ENCODE data around the gene USP15. TPM values are rescaled to one million over a fixed set of nuclear protein-coding genes. Genes with fewer than 3 reads are reported as not detected.

USP15 gene
- total RNA-seq, 4 donors from 2014 or later: 55.8 to 90.8 (median 67.2) TPM

DNA sequence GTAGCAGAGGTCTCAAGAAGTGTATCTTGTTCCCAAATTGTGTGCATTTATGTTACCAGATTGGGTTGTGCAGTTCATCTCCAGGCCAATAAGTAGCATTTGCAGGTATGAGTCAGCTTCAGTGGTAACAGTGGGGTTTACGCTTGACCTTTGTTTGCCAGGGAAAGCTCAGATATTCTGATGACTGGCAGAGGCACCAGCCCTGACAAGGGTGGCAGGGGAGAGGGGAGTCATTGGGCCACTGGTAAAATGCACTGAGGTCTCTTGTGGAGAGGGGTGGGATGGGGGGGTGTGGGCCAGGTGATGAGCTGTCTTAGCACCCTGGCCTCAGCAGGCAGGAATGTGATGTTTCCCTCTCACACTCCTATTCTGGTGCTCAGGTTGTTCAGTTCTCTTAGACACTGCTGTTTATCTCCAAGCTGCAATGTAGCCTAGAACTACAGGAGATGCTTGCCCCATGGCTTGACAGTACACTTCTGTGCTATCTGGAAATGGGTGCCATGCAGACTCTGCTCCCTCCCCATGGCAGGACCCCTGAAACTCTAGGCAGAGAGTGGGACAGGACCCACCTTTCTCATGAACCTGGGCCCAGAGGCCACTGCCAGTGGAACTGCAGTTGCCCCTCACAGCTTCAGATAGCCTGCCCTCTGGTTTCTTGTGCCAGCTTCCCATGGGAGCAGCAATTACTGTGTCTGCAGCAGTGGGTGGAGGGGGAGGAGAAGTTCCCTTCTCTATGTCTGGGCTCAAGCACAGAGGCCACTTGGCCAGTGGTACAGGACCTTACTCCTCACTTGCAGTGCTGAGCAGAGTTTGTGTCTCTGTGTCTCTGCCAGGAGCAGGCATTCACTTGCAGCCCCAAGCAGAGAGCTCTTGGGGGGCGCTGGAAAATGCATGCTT lies 31.9 kb downstream of the USP15 start:
- no peak for TF ChIP-seq POLR2A (IDR thresholded peaks at IDR 0.05)
- TF ChIP-seq, protein P1, sequence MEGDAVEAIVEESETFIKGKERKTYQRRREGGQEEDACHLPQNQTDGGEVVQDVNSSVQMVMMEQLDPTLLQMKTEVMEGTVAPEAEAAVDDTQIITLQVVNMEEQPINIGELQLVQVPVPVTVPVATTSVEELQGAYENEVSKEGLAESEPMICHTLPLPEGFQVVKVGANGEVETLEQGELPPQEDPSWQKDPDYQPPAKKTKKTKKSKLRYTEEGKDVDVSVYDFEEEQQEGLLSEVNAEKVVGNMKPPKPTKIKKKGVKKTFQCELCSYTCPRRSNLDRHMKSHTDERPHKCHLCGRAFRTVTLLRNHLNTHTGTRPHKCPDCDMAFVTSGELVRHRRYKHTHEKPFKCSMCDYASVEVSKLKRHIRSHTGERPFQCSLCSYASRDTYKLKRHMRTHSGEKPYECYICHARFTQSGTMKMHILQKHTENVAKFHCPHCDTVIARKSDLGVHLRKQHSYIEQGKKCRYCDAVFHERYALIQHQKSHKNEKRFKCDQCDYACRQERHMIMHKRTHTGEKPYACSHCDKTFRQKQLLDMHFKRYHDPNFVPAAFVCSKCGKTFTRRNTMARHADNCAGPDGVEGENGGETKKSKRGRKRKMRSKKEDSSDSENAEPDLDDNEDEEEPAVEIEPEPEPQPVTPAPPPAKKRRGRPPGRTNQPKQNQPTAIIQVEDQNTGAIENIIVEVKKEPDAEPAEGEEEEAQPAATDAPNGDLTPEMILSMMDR (IDR thresholded peaks at IDR 0.05): no peak
- DNase-seq (ENCODE audit: low spot score in 2 of 2): no peak
- 65 to 92% methylated on average over 2 of the region's 2 CpGs for WGBS, 2 donors
- intact Hi-C loops (cut with DNase I; ENCODE audit: low total_unique reads): no loop called here
- no peak overlapping the region for H3K4me3 ChIP-seq (ENCODE audit: low read depth, poor library complexity, severe bottlenecking)

DNA sequence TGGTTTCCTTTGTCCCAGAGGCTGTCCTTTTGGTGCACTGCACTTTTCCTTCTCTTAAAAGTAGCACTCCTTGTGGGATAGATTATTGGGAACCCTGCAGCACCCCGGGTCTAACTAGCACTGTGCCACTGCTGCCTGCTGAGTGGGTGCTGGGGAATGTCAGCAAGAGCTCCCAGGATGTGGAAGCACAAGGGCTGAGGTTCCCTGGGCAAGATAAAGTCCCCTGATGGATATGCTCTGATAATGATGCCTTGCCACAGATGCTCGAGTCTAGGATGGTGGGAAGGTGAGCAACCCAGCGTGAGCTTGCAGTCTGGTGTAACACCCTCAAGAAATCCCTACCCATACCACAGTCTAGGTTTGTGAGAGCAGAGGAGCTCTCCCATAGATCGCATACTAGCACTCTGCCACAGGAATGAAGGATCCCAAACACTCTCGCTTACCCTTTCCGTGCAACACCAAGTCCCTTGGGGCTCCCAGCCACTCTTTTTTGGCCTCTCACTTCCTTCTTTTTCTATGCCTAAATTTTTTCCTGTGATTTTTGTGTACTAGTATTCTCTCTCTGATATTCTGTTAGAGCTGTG lies 32.6 kb downstream of the USP15 start:
- intact Hi-C loops (cut with DNase I; ENCODE audit: low total_unique reads): no loop called here

DNA sequence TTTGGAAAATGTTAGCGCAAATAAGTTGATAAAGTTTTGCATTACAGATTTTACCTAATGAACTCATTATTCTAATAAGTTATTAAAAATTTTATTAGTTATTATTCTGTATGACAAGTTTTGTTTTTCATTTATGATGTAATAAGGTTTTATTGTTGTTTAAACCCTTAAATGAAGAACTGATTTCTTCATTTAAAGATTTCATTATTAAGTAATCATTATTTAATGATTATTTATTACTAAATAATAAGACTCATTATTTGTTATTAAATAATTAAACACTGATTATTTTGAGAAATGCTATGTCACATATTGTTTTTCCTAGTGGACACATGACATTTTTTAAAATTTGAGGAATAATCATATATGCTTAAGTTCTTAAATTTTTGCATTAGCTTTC lies 34.2 kb downstream of the USP15 start:
- intact Hi-C loops (cut with DNase I; ENCODE audit: low total_unique reads): no loop called here
- DNase-seq (ENCODE audit: low spot score in 2 of 2): no peak
- H3K4me3 ChIP-seq (ENCODE audit: low read depth, poor library complexity, severe bottlenecking): no peak overlapping the region
- no peak for TF ChIP-seq POLR2A (IDR thresholded peaks at IDR 0.05)
- TF ChIP-seq, protein P1 (IDR thresholded peaks at IDR 0.05): no peak
- 96 to 100% methylated on average over 1 of the region's 1 CpG for WGBS, 2 donors

More for the DNA sequence above, 32.6 kb downstream of the USP15 start:
- TF ChIP-seq, protein P1 (IDR thresholded peaks at IDR 0.05): no peak
- no peak overlapping the region for H3K4me3 ChIP-seq (ENCODE audit: low read depth, poor library complexity, severe bottlenecking)
- 85 to 86% methylated on average over 6 of the region's 6 CpGs for WGBS, 2 donors
- no peak for DNase-seq (ENCODE audit: low spot score in 2 of 2)

GRCh38 chr12:62296001-62296400 lies 35.8 kb downstream of the USP15 start:
- no peak for TF ChIP-seq POLR2A (IDR thresholded peaks at IDR 0.05)
- TF ChIP-seq, protein P1 (IDR thresholded peaks at IDR 0.05): no peak
- 93 to 94% methylated on average over 2 of the region's 2 CpGs for WGBS, 2 donors
- intact Hi-C loops (cut with DNase I; ENCODE audit: low total_unique reads): no loop called here
- no peak for DNase-seq (ENCODE audit: low spot score in 2 of 2)
- no peak overlapping the region for H3K4me3 ChIP-seq (ENCODE audit: low read depth, poor library complexity, severe bottlenecking)

DNA sequence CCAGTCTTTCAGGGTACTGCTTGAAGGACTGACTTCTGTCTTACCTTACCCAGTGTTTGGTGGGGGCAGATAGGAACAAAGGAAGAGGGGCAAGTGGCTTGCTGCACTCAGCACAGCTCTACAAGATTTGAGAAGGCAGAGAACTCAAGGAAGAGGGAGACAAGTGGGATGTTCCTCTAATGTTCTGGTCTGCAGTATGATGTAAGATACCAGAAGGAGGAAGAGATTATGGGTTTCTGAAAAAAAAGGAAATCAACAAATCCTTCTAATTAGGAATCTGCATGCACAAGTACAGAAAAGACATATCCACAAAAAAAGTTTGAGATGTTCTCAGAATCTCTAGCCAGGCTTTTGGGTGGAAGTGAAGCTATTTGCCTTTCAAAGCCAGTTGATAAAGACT lies 37.1 kb downstream of the USP15 start:
- DNase-seq (ENCODE audit: low spot score in 2 of 2): no peak
- H3K4me3 ChIP-seq (ENCODE audit: low read depth, poor library complexity, severe bottlenecking): no peak overlapping the region
- TF ChIP-seq POLR2A (IDR thresholded peaks at IDR 0.05): no peak
- TF ChIP-seq, protein P1 (IDR thresholded peaks at IDR 0.05): no peak
- intact Hi-C loops (cut with DNase I; ENCODE audit: low total_unique reads): no loop called here

Measured in lower leg skin (tissue), 4 donors.